CD4-positive, alpha-beta T cell treated with Interleukin-21 for 1 hour (primary cell): ENCODE results near the gene DDTL.
"Not testable (repeated sequence)": the region's sequence is repeated elsewhere in the genome, so short reads cannot be mapped to it uniquely, and the experiment has no call there.

Experiments used
- DNase-seq: peaks from one replicate; pipeline ENCODE4 v3.0.0-alpha.2; 2020

DDTL gene

GRCh38 chr22:23966568-23966967, at the start of gene DDTL:
Gene DDTL, plus strand, starts transcription at chr22:23966888. Its CDS starts 27 bp downstream, at chr22:23966915.
- not testable (repeated sequence) for DNase-seq

- DNase-seq = not testable (repeated sequence)
Observed at GRCh38 chr22:23920267-23920611, 46.4 kb upstream of the DDTL start.

GRCh38 chr22:23921586-23922201, 45.0 kb upstream of the DDTL start:
- not testable (repeated sequence) for DNase-seq

- no peak for DNase-seq
Observed at GRCh38 chr22:23922921-23923320, 43.8 kb upstream of the DDTL start.

- no peak for DNase-seq
Observed at GRCh38 chr22:23925020-23925606, 41.6 kb upstream of the DDTL start.

- no peak for DNase-seq
Observed at GRCh38 chr22:23926561-23926960, 40.1 kb upstream of the DDTL start.

GRCh38 chr22:23938328-23939016, 28.2 kb upstream of the DDTL start:
- no peak for DNase-seq

GRCh38 chr22:23939017-23939357, 27.7 kb upstream of the DDTL start:
- no peak for DNase-seq

- DNase-seq = not testable (repeated sequence)
Observed at GRCh38 chr22:23940166-23940565, 26.5 kb upstream of the DDTL start.

GRCh38 chr22:23947391-23947790, 19.3 kb upstream of the DDTL start:
- not testable (repeated sequence) for DNase-seq

- not testable (repeated sequence) for DNase-seq
Observed at GRCh38 chr22:23949764-23950163, 16.9 kb upstream of the DDTL start.

- DNase-seq = not testable (repeated sequence)
Observed at GRCh38 chr22:23951383-23951782, 15.3 kb upstream of the DDTL start.

- not testable (repeated sequence) for DNase-seq
Observed at GRCh38 chr22:23952794-23953405, 13.8 kb upstream of the DDTL start.

GRCh38 chr22:23953485-23953884, 13.2 kb upstream of the DDTL start:
- DNase-seq = not testable (repeated sequence)

GRCh38 chr22:23954193-23954990, 12.3 kb upstream of the DDTL start:
- DNase-seq = not testable (repeated sequence)

- DNase-seq = not testable (repeated sequence)
Observed at GRCh38 chr22:23954991-23955305, 11.7 kb upstream of the DDTL start.

- not testable (repeated sequence) for DNase-seq
Observed at GRCh38 chr22:23955886-23956285, 10.8 kb upstream of the DDTL start.

- peak; percentile 84 for DNase-seq
Observed at GRCh38 chr22:23956301-23956900, 10.3 kb upstream of the DDTL start.

GRCh38 chr22:23961084-23961771, 5.5 kb upstream of the DDTL start, which contains the start of gene GSTT2B:
Gene GSTT2B, minus strand, starts transcription at chr22:23961195. Its CDS starts 64 bp downstream, at chr22:23961131.
- not testable (repeated sequence) for DNase-seq

- not testable (repeated sequence) for DNase-seq
Observed at GRCh38 chr22:23966094-23966493, 594 bp upstream of the DDTL start.

GRCh38 chr22:23969071-23969470, 2.4 kb downstream of the DDTL start:
- no peak for DNase-seq

GRCh38 chr22:23970201-23970641, 3.5 kb downstream of the DDTL start:
- no peak for DNase-seq
